WI38 (cell line): ENCODE data around the gene SPATS2L.

Experiments
- H3K4me3 ChIP-seq: 2 replicates; pipeline ENCODE4 v1.5.1; 2011; ENCODE audit warnings: low read depth, mild to moderate bottlenecking, control low read depth, low read length
- TF ChIP-seq, protein P1 (sequence below): IDR thresholded peaks from 2 replicates; pipeline ENCODE4 v1.5.1; 2012; ENCODE audit warnings: low read depth, mild to moderate bottlenecking, control low read depth, low read length

SPATS2L gene

DNA sequence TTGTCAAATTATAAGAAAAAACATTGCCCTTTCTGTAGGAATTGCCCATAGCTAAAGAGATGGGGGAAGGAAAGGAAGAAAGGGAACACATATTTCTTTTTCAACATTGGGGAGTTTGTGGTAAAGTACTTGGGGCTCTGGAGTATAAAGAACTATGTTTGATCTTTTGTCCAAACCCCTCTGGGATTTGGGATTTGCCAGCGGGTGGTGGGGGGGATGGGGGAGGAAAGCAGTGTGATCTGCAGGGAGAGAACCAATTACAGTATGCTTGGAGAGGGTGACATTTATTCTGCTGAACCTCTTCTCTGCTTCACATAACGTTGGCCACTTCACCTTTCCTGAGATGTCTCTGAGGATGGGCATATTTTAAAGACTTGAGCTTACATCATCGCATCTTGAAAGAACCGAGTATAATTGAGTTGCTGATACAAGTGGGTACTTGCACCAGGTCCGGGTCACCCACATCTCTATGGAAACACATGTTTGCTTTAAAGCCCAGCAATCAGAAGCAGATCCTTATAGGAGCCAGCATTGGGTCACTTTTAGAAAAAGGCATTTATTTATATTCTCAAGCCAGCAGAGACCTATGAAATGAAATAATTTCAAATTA is 73.1 kb downstream of the SPATS2L start:
- peak overlapping the region; percentile 1; the same call in 1 of the 2 replicates for H3K4me3 ChIP-seq

DNA sequence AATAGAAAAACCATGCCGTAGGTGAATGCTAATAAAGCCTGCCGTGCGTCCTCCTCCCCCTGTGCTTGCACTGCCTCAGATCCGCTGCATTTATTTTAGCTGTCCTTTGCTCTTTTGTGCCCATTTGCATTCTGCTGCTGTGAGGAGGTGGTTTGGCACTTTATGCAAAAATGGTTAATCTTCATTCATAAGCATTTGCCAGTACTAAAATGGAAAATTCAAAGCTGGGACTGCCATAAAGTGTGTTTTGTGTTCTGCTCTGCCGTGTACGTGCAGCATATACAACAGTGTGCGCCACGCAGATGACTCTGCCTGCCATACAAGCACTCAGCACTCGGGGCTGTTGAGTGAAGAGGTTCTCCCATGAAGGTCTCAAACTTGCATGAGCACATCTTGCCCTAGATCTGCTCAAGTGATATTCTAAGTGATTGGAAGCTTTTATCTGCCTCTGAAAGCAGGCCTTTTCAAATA is 73.6 kb downstream of the SPATS2L start:
- H3K4me3 ChIP-seq: no peak overlapping the region
- TF ChIP-seq, protein P1, sequence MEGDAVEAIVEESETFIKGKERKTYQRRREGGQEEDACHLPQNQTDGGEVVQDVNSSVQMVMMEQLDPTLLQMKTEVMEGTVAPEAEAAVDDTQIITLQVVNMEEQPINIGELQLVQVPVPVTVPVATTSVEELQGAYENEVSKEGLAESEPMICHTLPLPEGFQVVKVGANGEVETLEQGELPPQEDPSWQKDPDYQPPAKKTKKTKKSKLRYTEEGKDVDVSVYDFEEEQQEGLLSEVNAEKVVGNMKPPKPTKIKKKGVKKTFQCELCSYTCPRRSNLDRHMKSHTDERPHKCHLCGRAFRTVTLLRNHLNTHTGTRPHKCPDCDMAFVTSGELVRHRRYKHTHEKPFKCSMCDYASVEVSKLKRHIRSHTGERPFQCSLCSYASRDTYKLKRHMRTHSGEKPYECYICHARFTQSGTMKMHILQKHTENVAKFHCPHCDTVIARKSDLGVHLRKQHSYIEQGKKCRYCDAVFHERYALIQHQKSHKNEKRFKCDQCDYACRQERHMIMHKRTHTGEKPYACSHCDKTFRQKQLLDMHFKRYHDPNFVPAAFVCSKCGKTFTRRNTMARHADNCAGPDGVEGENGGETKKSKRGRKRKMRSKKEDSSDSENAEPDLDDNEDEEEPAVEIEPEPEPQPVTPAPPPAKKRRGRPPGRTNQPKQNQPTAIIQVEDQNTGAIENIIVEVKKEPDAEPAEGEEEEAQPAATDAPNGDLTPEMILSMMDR: no peak

More for the DNA sequence above, 73.1 kb downstream of the SPATS2L start:
- TF ChIP-seq, protein P1: no peak

DNA sequence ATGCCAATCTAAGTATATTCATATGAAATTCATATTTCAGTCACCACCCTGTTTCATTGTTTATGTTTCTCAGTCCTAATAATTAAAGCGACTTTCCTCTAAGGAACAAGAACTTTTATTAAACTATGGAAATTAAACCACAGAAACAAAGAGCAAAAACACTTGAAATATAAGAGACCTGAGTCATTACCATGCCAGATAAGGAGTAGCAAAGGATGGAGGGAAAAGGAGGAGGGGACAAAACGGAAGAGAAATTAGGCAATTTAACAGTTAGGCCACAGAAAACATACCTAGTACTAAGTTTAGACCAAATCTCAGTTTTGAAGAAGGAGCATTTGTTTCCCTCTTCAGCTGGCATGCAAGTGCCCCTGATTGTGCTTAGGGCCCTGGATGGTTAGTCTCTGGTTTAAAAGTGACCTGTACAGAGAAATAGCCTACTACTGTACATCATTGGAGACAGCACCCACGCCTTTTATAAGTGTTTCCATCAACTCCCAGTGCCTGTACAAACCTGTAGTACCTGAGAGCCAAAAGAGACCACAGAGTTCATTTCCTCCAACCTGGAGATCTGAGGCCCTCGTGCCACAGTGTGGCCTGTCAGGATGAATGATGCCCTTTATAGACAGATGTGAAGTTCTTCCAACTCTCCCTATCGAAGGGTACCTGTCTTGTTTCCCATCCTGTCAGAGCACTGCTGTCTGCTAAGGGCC is 74.5 kb downstream of the SPATS2L start:
- no peak overlapping the region for H3K4me3 ChIP-seq
- TF ChIP-seq, protein P1: no peak

DNA sequence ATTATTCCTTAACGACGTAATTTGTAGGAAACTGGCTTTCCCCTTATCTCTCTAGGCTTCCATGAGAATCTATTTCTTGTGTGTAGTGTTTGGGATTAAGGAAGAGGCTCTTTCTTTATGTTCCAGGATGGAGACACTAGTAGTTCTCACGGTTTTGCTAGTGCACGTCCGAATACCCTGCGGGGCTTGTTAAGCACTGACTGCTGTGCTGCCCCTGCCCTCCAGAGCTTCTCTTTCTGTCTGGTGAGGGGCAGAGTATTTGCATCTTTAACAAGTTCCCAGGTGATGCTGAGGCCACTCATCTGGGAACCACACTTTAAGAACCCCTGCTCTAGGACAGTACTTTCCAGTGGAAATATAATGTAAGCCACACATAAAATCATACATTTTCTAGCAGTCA is 76.4 kb downstream of the SPATS2L start:
- no peak overlapping the region for H3K4me3 ChIP-seq
- TF ChIP-seq, protein P1: no peak

DNA sequence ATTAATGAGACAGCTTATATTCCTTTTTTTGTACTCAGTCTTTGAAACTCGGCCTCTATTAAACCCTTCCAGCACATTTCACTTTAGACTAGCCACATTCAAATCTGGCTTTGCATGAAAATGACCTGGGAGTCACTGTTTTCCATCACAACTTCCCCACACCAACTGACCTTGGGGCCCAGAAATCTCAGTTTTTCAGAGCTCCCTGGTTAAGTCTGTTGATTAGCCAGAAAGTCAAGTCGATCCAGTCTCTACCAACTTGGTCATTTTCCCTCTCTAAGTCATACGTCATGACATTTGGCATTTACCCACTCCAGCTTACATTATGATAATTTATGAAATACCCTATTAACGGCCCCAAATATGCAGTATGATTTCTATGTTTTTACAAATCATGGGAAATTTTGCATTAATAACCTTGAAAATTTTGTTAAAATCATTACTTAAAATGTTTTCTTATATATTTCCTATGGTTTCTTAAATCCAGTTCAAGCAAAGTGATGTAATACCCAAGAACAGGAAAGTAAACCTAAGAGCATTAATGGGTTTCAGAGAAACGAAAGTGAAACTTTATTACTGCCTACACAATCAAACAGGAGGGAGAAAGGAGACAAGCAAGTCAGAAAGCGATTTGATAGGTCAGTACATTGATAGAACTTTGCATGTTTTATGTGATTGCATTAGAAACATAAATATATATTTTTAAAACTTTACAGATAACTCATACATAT is 77.1 kb downstream of the SPATS2L start:
- TF ChIP-seq, protein P1: no peak
- peak overlapping the region; percentile 33 for H3K4me3 ChIP-seq

DNA sequence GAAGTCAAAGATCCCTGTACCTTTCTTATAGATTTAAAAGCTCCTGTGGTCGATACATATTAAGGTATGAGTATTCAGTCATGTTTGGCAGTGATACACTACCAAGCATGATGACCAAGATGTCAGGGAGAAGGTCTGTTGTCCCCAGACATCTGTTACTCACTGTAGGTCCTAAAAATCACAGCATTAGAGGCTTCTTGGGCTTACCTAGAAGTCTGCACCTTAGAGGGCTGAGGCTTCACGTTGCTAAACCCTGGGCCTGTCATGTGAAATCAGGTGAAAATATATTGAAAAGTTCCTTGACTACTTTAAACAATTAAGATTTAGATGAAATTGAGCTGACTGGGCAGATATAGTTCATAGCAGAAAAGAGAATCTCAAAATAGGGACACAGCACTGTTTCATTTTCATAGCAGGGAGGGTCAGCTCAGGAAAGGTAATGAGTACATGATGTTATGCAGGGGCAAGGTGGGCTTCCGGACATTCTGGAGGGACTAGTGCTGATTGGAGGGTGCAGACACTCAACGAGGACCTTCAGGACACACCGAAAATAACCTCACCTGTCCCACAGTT is 78.7 kb downstream of the SPATS2L start:
- no peak overlapping the region for H3K4me3 ChIP-seq
- TF ChIP-seq, protein P1: no peak

DNA sequence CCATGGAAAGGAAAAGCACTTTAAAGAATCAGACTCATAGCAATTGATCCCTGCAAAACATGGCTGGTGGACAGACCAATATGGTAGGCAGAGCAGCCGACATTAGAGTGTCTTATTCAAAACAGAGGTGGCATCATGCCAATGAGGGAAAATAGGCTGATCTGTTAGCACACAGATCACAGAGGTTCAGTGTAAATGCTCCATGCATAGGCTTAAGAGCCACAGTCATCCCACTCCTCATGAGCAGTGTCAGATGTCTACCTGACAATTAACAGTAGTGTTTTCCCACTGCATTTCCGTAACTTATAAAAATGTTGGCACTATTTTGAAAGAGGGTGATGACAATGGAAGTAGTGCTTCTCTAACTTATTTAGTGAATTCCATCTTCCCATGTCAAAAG is 86.7 kb downstream of the SPATS2L start:
- H3K4me3 ChIP-seq: no peak overlapping the region
- TF ChIP-seq, protein P1: no peak
